Femur (tissue), 1 donor: Measurements from ENCODE around the gene PCYT1B.

Experiments used
- DNase-seq: peaks from one replicate; pipeline ENCODE4 v3.0.0-alpha.2; 2017

The PCYT1B gene

DNA sequence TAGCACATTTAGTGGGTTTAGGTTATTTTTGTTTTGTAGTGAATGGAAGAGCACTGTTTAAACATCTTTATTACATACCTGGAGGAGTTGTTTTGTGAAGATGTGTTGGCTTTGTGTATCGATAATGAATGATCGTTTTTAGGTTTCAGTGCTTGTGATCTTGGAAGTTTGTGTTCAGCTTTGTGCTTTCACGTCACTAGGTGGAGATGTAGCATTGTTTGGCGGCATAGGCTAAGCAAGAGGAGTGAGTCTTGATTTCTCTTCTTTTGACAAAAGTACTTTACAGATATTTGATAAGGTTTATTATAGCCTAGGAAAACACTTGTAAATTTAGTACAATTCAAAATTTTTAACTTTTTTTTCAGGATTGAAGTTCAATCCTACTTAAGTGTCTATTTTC lies 131.7 kb downstream of the PCYT1B start:
- no peak for DNase-seq

DNA sequence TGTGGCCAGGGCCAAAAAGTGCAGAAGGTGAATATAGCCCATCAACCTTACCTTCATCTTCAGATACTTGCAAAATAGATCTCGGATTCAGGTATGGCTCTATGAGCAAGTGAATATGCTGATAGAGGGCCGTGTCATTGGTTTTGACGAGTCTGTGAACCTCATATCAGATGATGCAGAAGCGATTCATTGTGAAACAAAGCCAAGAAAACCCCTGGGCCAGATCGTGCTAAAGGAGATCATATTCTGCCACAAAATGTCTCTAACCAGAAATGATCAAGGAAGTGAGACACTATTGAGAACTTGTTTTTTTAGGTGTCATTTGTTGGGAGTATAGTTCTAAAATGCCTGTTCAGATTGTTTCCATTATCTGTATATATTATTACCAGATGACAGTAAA lies 133.7 kb downstream of the PCYT1B start:
- DNase-seq: no peak

DNA sequence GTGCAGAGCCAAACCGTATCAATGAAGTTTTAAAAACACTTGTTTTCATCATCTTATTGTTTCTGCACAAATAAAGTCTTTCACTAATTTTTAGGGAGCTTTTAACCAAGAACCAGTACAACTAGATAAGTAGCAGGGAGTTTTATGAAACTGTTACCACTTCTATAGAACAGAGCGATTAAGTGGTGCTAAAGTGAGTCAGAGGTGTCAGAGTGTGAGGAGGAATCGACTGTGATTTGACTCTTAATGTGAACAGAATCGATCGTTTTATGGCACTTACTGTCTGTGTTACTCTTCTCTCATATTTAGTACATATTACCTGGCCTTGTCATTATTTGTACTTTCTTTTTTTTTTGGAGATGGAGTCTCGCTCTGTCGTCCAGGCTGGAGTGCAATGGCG lies 138.8 kb downstream of the PCYT1B start:
- no peak for DNase-seq
